SK-N-MC (cell line): ENCODE data around the gene SMIM13.

Source experiments
- EZH2 ChIP-seq: fragments of 200-600 bp; sonication (generic); IDR thresholded peaks from one replicate; pipeline ENCODE4 v1.6.1; 2017; ENCODE audit warnings: antibody characterized with exemption
- POLR2AphosphoS5 ChIP-seq: IDR thresholded peaks from 2 replicates; pipeline ENCODE4 v1.6.1; 2012; ENCODE audit warnings: mild to moderate bottlenecking, low read depth, low read length, borderline replicate concordance

DNA sequence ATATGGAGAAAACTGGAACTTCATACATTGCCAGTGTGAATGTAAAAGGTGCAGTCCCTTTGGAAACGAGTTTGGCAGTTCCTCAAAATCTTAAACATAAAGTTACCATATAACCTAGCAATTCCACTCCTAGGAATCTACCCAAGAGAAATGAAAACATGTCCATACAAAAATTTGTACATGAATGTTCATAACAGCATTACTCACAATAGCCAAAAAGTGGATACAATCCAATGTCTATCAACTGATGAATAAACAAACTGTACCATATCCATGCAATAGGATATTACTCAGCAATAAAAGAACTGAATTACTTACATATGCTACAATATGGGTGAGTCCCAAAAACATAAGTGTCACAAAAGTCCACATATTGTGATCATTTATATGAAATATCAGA is 66.6 kb downstream of the SMIM13 start:
- no peak for TF ChIP-seq POLR2AphosphoS5
- no peak for TF ChIP-seq EZH2
